OCI-LY7 (cell line): ENCODE results near the gene PPARGC1A.

ENCODE experiments used
- CTCF ChIP-seq: fragments of 200-600 bp; sonication (generic); conservative IDR thresholded peaks from 2 replicates; pipeline ENCODE4 v1.5.1; 2014; ENCODE audit warnings: mild to moderate bottlenecking, antibody characterized with exemption, low read length, moderate library complexity, mixed read lengths
- EZH2phosphoT487 ChIP-seq: fragments of 200-600 bp; sonication (generic); IDR thresholded peaks from 2 replicates; pipeline ENCODE4 v1.6.1; 2018; ENCODE audit warnings: low read depth, borderline replicate concordance, mild to moderate bottlenecking, mixed run types, antibody characterized with exemption, low read length, moderate library complexity, mixed read lengths

GRCh38 chr4:23745377-23745776 lies 144.5 kb downstream of the PPARGC1A start:
- TF ChIP-seq EZH2phosphoT487 (no peak), CTCF (no peak)
